ENCODE measurements around the gene FES. TPM values are rescaled to one million over a fixed set of nuclear protein-coding genes. Genes with fewer than 3 reads are reported as not detected.

FES gene
- total and polyA plus RNA-seq, 10 of the 15 experiments (the other 5 are each of a cell fraction or from before 2014, with no cell fraction given), result 0.07 to 23.9 (median 9.9) TPM

GRCh38 chr15:90891346-90891949 lies 7.1 kb downstream of the FES start:
- intact Hi-C loops (cut with micrococcal nuclease; ENCODE audit: unreplicated experiment) (no loop called here), in situ Hi-C loops (cut with MboI) (no loop called here)
- ChIA-PET SMC1A (ENCODE audit: uncharacterized antibody, unreplicated experiment) (no interaction called here), POLR2A (interaction anchor here (0.6 kb wide), 1 partner anchor 1216 kb away, joined by 3 read pairs; no protein-coding TSS in a partner anchor), RAD21 (ENCODE audit: unreplicated experiment) (no interaction called here), CTCF (no interaction called here)
- ATAC-seq, result no peak
- no peak for DNase-seq (ENCODE audit: low read depth, low spot score)
- no peak for FAIRE-seq
- Histone ChIP-seq H3K4me2 (ENCODE audit: control insufficient read depth, insufficient read depth) (no peak overlapping the region), H3K27me3 (replicated peaks in 1 of 2; ENCODE audit: control insufficient read depth in 2 of 2, insufficient read depth in 2 of 2, low read length in 1 of 2) (no peaks in the 10 kb centered on the region), H3K4me1 (ENCODE audit: control insufficient read depth, insufficient read depth, low read length) (peaks cover 2% of the 10 kb centered on the region), H3K36me3 (ENCODE audit: control insufficient read depth in 2 of 2, insufficient read depth in 2 of 2, low read length in 1 of 2) (no peaks in the 10 kb centered on the region; a peak in 2 of 4 replicates), H3K27ac (ENCODE audit: control insufficient read depth, insufficient read depth) (no peak overlapping the region), H4K20me1 (ENCODE audit: control insufficient read depth, insufficient read depth) (no peaks in the 10 kb centered on the region), H3K9me3 (replicated peaks; ENCODE audit: control insufficient read depth, insufficient read depth, low read length) (no peaks in the 10 kb centered on the region), H3K4me3 (no peak overlapping the region), H3K9ac (ENCODE audit: control insufficient read depth, insufficient read depth, low read length) (no peak overlapping the region), H3K79me2 (ENCODE audit: control insufficient read depth, insufficient read depth, low read length) (no peaks in the 10 kb centered on the region), H2AFZ (ENCODE audit: control insufficient read depth, low read depth, low read length) (no peak overlapping the region)
- no peak for TF ChIP-seq BMI1 (IDR thresholded peaks at IDR 0.05; ENCODE audit: borderline replicate concordance)
- 67% methylated on average over 8 of the region's 8 CpGs for WGBS (ENCODE audit: insufficient coverage, insufficient replicate concordance, low lambda C conversion rate, missing lambda C conversion rate)
- BruUV-seq (replicated peaks), result no TSS peak

DNA sequence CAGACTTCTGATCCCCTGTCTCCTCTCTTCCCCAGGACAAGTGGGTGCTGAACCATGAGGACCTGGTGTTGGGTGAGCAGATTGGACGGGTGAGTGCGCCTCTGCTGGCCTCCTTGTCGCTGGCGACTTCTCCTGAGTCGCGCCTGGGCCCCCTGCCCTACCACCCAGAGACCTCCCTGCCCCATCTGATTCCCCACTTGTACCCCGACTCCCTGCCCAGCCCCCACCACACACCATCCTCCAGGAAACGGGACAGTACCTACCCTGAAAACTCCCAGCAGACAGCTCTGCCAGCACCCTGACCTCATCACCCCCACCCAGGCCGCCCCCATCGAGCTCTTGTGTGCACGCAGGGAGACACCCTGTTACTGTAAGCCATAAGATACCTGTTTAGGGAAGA lies 7.7 kb downstream of the FES start:
- H3K4me3 ChIP-seq, result no peak overlapping the region
- DNase-seq (ENCODE audit: low read depth, low spot score) (no peak), ATAC-seq (no peak), FAIRE-seq (no peak)
- H3K36me3 ChIP-seq (ENCODE audit: control insufficient read depth in 2 of 2, insufficient read depth in 2 of 2, low read length in 1 of 2), result no peaks in the 10 kb centered on the region; a peak in 2 of 4 replicates
- 89% methylated on average over 7 of the region's 11 CpGs for WGBS (ENCODE audit: insufficient coverage, insufficient replicate concordance, low lambda C conversion rate, missing lambda C conversion rate)
- CTCF ChIA-PET, result no interaction called here
- in situ Hi-C loops (cut with MboI), result no loop called here
- H3K79me2 ChIP-seq (ENCODE audit: control insufficient read depth, insufficient read depth, low read length), result no peaks in the 10 kb centered on the region
- no peaks in the 10 kb centered on the region for H4K20me1 ChIP-seq (ENCODE audit: control insufficient read depth, insufficient read depth)
- POLR2A ChIA-PET, result interaction anchor here (0.6 kb wide), 1 partner anchor 1215 kb away, joined by 3 read pairs; no protein-coding TSS in a partner anchor
- peaks cover 6% of the 10 kb centered on the region for H3K4me1 ChIP-seq (ENCODE audit: control insufficient read depth, insufficient read depth, low read length)
- H3K27ac ChIP-seq (ENCODE audit: control insufficient read depth, insufficient read depth), result no peak overlapping the region
- no TSS peak for BruUV-seq (replicated peaks)
- RAD21 ChIA-PET (ENCODE audit: unreplicated experiment), result no interaction called here
- H3K27me3 ChIP-seq (replicated peaks in 1 of 2; ENCODE audit: control insufficient read depth in 2 of 2, insufficient read depth in 2 of 2, low read length in 1 of 2), result no peaks in the 10 kb centered on the region
- SMC1A ChIA-PET (ENCODE audit: uncharacterized antibody, unreplicated experiment), result no interaction called here
- H3K9me3 ChIP-seq (replicated peaks; ENCODE audit: control insufficient read depth, insufficient read depth, low read length), result no peaks in the 10 kb centered on the region
- no peak overlapping the region for H3K4me2 ChIP-seq (ENCODE audit: control insufficient read depth, insufficient read depth)
- no peak overlapping the region for H2AFZ ChIP-seq (ENCODE audit: control insufficient read depth, low read depth, low read length)
- no peak overlapping the region for H3K9ac ChIP-seq (ENCODE audit: control insufficient read depth, insufficient read depth, low read length)
- intact Hi-C loops (cut with micrococcal nuclease; ENCODE audit: unreplicated experiment), result no loop called here
- no peak for TF ChIP-seq NFXL1 (IDR thresholded peaks at IDR 0.05; ENCODE audit: borderline replicate concordance)
- no peak for TF ChIP-seq GABPA (IDR thresholded peaks at IDR 0.05; ENCODE audit: low read depth)
- no peak for TF ChIP-seq ASH2L (IDR thresholded peaks at IDR 0.05; ENCODE audit: borderline replicate concordance, low read depth)
- no peak for TF ChIP-seq CREM (IDR thresholded peaks at IDR 0.05; ENCODE audit: low read depth)
- no peak for TF ChIP-seq ELK1 (IDR thresholded peaks at IDR 0.05; ENCODE audit: low read depth, low read length)
- TF ChIP-seq CHD4 (IDR thresholded peaks at IDR 0.05), result no peak
- TF ChIP-seq E4F1 (IDR thresholded peaks at IDR 0.05; ENCODE audit: borderline replicate concordance, partially characterized antibody), result no peak

All from GM12878 (cell line).